Activated T-cell treated with anti-CD3 and anti-CD28 coated beads, Interleukin-2, amount 50 U/mL, for 72 hours (primary cell): ENCODE results near the gene SLC39A5. TPM values are rescaled to one million over a fixed set of nuclear protein-coding genes. Genes with fewer than 3 reads are reported as not detected.

Source experiments
- ATAC-seq, 2 donors: fragments of 150-1000 bp; cut with Tn5 transposase; replicated peaks in 1 of 2; 2 replicates each; pipeline ENCODE4 v1.10.0; 2021; ENCODE audit warnings: moderate library complexity in 2 of 2, mild to moderate bottlenecking in 1 of 2
- DNase-seq, 2 donors: peaks; one replicate each; pipeline ENCODE4 v3.0.0; 2021 to 2022; ENCODE audit warnings: mixed read lengths in 1 of 2
- H3K27ac Mint-ChIP-seq: one replicate; pipeline ENCODE4 v1.8.0; 2022; ENCODE audit warnings: mild to moderate bottlenecking, moderate library complexity, mixed read lengths
- H3K27me3 Mint-ChIP-seq: one replicate; pipeline ENCODE4 v1.8.0; 2022; ENCODE audit warnings: low read depth, mixed read lengths
- H3K36me3 Mint-ChIP-seq, 2 donors: one replicate each; pipeline ENCODE4 v1.8.0; 2022; ENCODE audit warnings: mixed read lengths in 2 of 2, mild to moderate bottlenecking in 1 of 2; ENCODE audit not compliant: insufficient read depth in 2 of 2
- H3K4me1 Mint-ChIP-seq: one replicate; pipeline ENCODE4 v1.8.0; 2022; ENCODE audit warnings: low read depth, mixed read lengths
- H3K4me3 Mint-ChIP-seq, 2 donors: one replicate each; pipeline ENCODE4 v1.8.0; 2022; ENCODE audit warnings: mild to moderate bottlenecking in 2 of 2, mixed read lengths in 2 of 2, moderate library complexity in 2 of 2
- H3K9me3 Mint-ChIP-seq, 2 donors: one replicate each; pipeline ENCODE4 v1.8.0; 2022; ENCODE audit warnings: mixed read lengths in 2 of 2
- total RNA-seq, 2 donors: library from RNA; stranded (reverse); gene quantifications; one replicate each; pipeline ENCODE4 v1.2.3, GENCODE V29; 2022

The SLC39A5 gene
- total RNA-seq, 2 donors from 2014 or later = 0.44 to 1.1 TPM

GRCh38 chr12:56221757-56222530, 7.9 kb upstream of the SLC39A5 start, which contains the start of gene RNF41:
TSS of gene RNF41 (minus strand) at chr12:56221922. CDS start at chr12:56214047, 7,875 bp downstream.
- DNase-seq (peak; percentile 94 to 95), ATAC-seq (peak; percentile 89 to 92)
- peaks cover 46% of the 10 kb centered on the region for H3K4me1 Mint-ChIP-seq
- H3K4me3 Mint-ChIP-seq = peak within 1 kb of the TSS; percentile 99 to 100
- peaks cover 5 to 7% of the 10 kb centered on the region in 2 donors for H3K36me3 Mint-ChIP-seq
- H3K27ac Mint-ChIP-seq = peak within 1 kb of the TSS; percentile 97
- H3K9me3 Mint-ChIP-seq = no peaks in the 10 kb centered on the region
- no peaks in the 10 kb centered on the region for H3K27me3 Mint-ChIP-seq

- ATAC-seq = no peak
- no peaks in the 10 kb centered on the region for H3K27me3 Mint-ChIP-seq
- peaks cover 5 to 10% of the 10 kb centered on the region in 2 donors for H3K36me3 Mint-ChIP-seq
- no peak for DNase-seq
- peak overlapping the region; percentile 97 for H3K27ac Mint-ChIP-seq
- H3K9me3 Mint-ChIP-seq = no peaks in the 10 kb centered on the region
- peak overlapping the region; percentile 99 to 100 for H3K4me3 Mint-ChIP-seq
- H3K4me1 Mint-ChIP-seq = peaks cover 46% of the 10 kb centered on the region
Observed at GRCh38 chr12:56222531-56222895, 7.3 kb upstream of the SLC39A5 start.

- no peak for ATAC-seq
- H3K27ac Mint-ChIP-seq = peak overlapping the region; percentile 93
- DNase-seq = no peak
Observed at GRCh38 chr12:56223571-56224101, 6.2 kb upstream of the SLC39A5 start.

GRCh38 chr12:56224102-56224701, 5.6 kb upstream of the SLC39A5 start, which contains the start of gene NABP2:
TSS of gene NABP2 (plus strand) at chr12:56224342. CDS start at chr12:56224857, 515 bp downstream.
- Mint-ChIP-seq H3K4me3 (peak within 1 kb of the TSS; percentile 91 to 100), H3K9me3 (no peaks in the 10 kb centered on the region), H3K27ac (peak within 1 kb of the TSS; percentile 93), H3K4me1 (peaks cover 46% of the 10 kb centered on the region), H3K27me3 (no peaks in the 10 kb centered on the region), H3K36me3 (peaks cover 5 to 10% of the 10 kb centered on the region in 2 donors)
- DNase-seq = peak; percentile 96 to 98
- peak; percentile 83 to 86 for ATAC-seq

More at GRCh38 chr12:56223571-56224101, 6.2 kb upstream of the SLC39A5 start:
- Mint-ChIP-seq H3K36me3 (peaks cover 5 to 10% of the 10 kb centered on the region in 2 donors), H3K4me3 (peak overlapping the region; percentile 91 to 100), H3K27me3 (no peaks in the 10 kb centered on the region), H3K4me1 (peaks cover 46% of the 10 kb centered on the region), H3K9me3 (no peaks in the 10 kb centered on the region)

GRCh38 chr12:56224954-56225353, 4.9 kb upstream of the SLC39A5 start:
- no peak for DNase-seq
- H3K27me3 Mint-ChIP-seq = no peaks in the 10 kb centered on the region
- H3K4me1 Mint-ChIP-seq = peaks cover 46% of the 10 kb centered on the region

GRCh38 chr12:56229082-56229481, 769 bp upstream of the SLC39A5 start:
- no peaks in the 10 kb centered on the region for H3K27me3 Mint-ChIP-seq
- H3K4me3 Mint-ChIP-seq = no peak overlapping the region
- DNase-seq (no peak), ATAC-seq (no peak)
- H3K9me3 Mint-ChIP-seq = no peaks in the 10 kb centered on the region
- H3K4me1 Mint-ChIP-seq = peaks cover 18% of the 10 kb centered on the region
- H3K36me3 Mint-ChIP-seq = peaks cover 0 to 6% of the 10 kb centered on the region in 2 donors
- H3K27ac Mint-ChIP-seq = no peak overlapping the region

More at GRCh38 chr12:56224954-56225353, 4.9 kb upstream of the SLC39A5 start:
- Mint-ChIP-seq H3K4me3 (peak overlapping the region; percentile 91 to 100), H3K9me3 (no peaks in the 10 kb centered on the region), H3K36me3 (peaks cover 5 to 10% of the 10 kb centered on the region in 2 donors), H3K27ac (peak overlapping the region; percentile 84)
- ATAC-seq = no peak

GRCh38 chr12:56230432-56231183, 757 bp downstream of the SLC39A5 start:
- DNase-seq (no peak), ATAC-seq (peak in 1 of 2 donors; percentile 17)
- H3K9me3 Mint-ChIP-seq = no peaks in the 10 kb centered on the region
- no peak overlapping the region for H3K27ac Mint-ChIP-seq
- H3K4me3 Mint-ChIP-seq = no peak overlapping the region
- H3K27me3 Mint-ChIP-seq = no peaks in the 10 kb centered on the region
- H3K36me3 Mint-ChIP-seq = peaks cover 0 to 6% of the 10 kb centered on the region in 2 donors
- peaks cover 6% of the 10 kb centered on the region for H3K4me1 Mint-ChIP-seq

- H3K4me1 Mint-ChIP-seq = no peaks in the 10 kb centered on the region
- H3K9me3 Mint-ChIP-seq = no peaks in the 10 kb centered on the region
- no peak overlapping the region for H3K4me3 Mint-ChIP-seq
- H3K36me3 Mint-ChIP-seq = peaks cover 0 to 4% of the 10 kb centered on the region in 2 donors
- no peaks in the 10 kb centered on the region for H3K27me3 Mint-ChIP-seq
- H3K27ac Mint-ChIP-seq = no peak overlapping the region
- DNase-seq = no peak
- ATAC-seq = peak in 1 of 2 donors; percentile 18
Observed at GRCh38 chr12:56231184-56231582, 1.3 kb downstream of the SLC39A5 start.

- no peak for ATAC-seq
Observed at GRCh38 chr12:56234746-56235436, 5.0 kb downstream of the SLC39A5 start.

GRCh38 chr12:56236091-56236490, 6.2 kb downstream of the SLC39A5 start:
- H3K27me3 Mint-ChIP-seq = no peaks in the 10 kb centered on the region
- ATAC-seq (no peak), DNase-seq (no peak)
- H3K4me1 Mint-ChIP-seq = no peaks in the 10 kb centered on the region
- no peaks in the 10 kb centered on the region for H3K9me3 Mint-ChIP-seq
- no peaks in the 10 kb centered on the region for H3K36me3 Mint-ChIP-seq
- H3K27ac Mint-ChIP-seq = no peak overlapping the region
- H3K4me3 Mint-ChIP-seq = no peak overlapping the region

More at GRCh38 chr12:56234746-56235436, 5.0 kb downstream of the SLC39A5 start:
- Mint-ChIP-seq H3K4me1 (no peaks in the 10 kb centered on the region), H3K36me3 (no peaks in the 10 kb centered on the region), H3K4me3 (no peak overlapping the region), H3K27me3 (no peaks in the 10 kb centered on the region), H3K9me3 (no peaks in the 10 kb centered on the region), H3K27ac (no peak overlapping the region)
- DNase-seq = no peak

GRCh38 chr12:56236985-56237384, 7.1 kb downstream of the SLC39A5 start:
- ATAC-seq (no peak), DNase-seq (no peak)
- H3K27ac Mint-ChIP-seq = no peak overlapping the region
- H3K4me1 Mint-ChIP-seq = no peaks in the 10 kb centered on the region
- no peaks in the 10 kb centered on the region for H3K9me3 Mint-ChIP-seq
- H3K4me3 Mint-ChIP-seq = no peak overlapping the region
- no peaks in the 10 kb centered on the region for H3K27me3 Mint-ChIP-seq
- H3K36me3 Mint-ChIP-seq = peaks cover 0 to 2% of the 10 kb centered on the region in 2 donors

- Mint-ChIP-seq H3K4me1 (no peaks in the 10 kb centered on the region), H3K36me3 (peaks cover 0 to 4% of the 10 kb centered on the region in 2 donors), H3K9me3 (no peaks in the 10 kb centered on the region), H3K27ac (no peak overlapping the region), H3K4me3 (no peak overlapping the region), H3K27me3 (no peaks in the 10 kb centered on the region)
- no peak for DNase-seq
- ATAC-seq = no peak
Observed at GRCh38 chr12:56237552-56237951, 7.7 kb downstream of the SLC39A5 start.
